ENCODE data around the gene MTCL1.

MTCL1 gene

DNA sequence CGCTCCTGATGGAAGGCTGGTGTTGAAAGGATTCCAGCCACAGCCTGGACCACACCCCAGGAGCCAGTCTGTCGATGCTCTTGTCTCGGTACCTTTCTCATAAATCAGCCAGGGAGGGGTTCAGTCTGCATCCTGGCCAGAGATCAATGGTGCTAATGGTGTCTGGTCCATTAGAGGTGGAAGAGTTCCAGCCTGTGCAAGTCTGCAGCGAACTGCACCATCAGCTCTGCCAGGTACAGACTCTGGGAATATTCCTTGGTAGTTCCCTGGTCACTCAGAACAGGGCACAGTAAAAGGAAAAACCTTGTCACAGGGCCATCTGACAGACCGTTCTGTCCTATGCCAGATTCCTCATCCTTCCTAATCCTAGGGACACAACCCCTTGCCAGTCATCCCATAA is 164.3 kb downstream of the MTCL1 start:
- CTCF ChIA-PET: no interaction called here
- no peak for DNase-seq (ENCODE audit: extremely low spot score)
- no peak for TF ChIP-seq FOXM1 (IDR thresholded peaks at IDR 0.05; ENCODE audit: borderline replicate concordance)
- no peak for TF ChIP-seq FOXA1 (IDR thresholded peaks at IDR 0.05)
- no peak for TF ChIP-seq CTBP1 (IDR thresholded peaks at IDR 0.05; ENCODE audit: borderline replicate concordance)
- no peak for TF ChIP-seq ELF4 (IDR thresholded peaks at IDR 0.05)
- TF ChIP-seq NFRKB (IDR thresholded peaks at IDR 0.05): no peak
- no peak for TF ChIP-seq TARDBP (IDR thresholded peaks at IDR 0.05)
- no peak for TF ChIP-seq FOXK2 (IDR thresholded peaks at IDR 0.05)
- no peak for TF ChIP-seq SP1 (IDR thresholded peaks at IDR 0.05)
- POLR2A ChIA-PET: no interaction called here

DNA sequence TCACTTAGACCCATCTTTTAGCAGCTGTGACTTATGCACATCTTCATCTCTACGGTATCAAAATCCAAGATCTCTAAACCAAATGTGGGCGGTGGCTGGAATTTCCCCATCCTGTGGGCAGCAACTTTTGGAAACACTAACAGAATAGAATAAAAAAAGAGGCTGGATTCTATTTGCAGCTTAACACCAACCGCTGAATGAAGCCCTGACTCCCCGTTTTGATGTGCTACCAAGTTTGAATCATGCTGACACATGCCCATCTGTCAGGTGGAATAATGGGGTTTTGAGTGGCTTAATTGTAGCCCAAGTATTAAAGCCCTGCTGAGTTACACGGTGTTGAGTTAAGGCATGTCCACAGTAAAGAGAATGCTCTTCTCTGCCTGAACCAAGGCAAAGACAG is 165.2 kb downstream of the MTCL1 start:
- no peak for TF ChIP-seq HDGF (IDR thresholded peaks at IDR 0.05; ENCODE audit: borderline replicate concordance)
- ChIA-PET CTCF (no interaction called here), POLR2A (no interaction called here)
- no peak for DNase-seq (ENCODE audit: extremely low spot score)

DNA sequence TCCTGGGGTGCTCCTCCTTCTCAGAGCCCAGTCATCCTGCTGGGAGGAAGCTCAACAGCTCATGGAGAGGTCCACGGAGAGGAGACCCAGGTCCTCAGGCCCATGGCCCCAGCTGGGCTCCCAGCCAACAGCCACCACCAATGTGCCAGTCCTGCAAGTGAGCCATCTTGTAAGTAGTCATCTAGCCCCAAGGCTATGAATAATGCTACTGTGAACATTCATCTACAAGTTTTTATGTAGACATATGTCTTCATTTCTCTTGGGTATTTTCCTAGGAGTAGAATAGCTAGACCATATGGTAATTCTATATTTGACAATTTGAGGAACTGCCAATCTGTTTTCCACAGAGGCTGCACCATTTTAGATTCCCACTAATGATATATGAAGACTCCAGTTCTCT is 166.1 kb downstream of the MTCL1 start:
- DNase-seq (ENCODE audit: extremely low spot score): no peak
- POLR2A ChIA-PET: no interaction called here
- CTCF ChIA-PET: no interaction called here
- TF ChIP-seq LEF1 (IDR thresholded peaks at IDR 0.05; ENCODE audit: borderline replicate concordance) (no peak), ELF4 (IDR thresholded peaks at IDR 0.05) (no peak), FOXK2 (IDR thresholded peaks at IDR 0.05) (no peak), TARDBP (IDR thresholded peaks at IDR 0.05) (no peak), SP1 (IDR thresholded peaks at IDR 0.05) (no peak), BHLHE40 (IDR thresholded peaks at IDR 0.05; ENCODE audit: borderline replicate concordance) (no peak), CTBP1 (IDR thresholded peaks at IDR 0.05; ENCODE audit: borderline replicate concordance) (no peak), L3MBTL2 (conservative IDR thresholded peaks at IDR 0.05) (no peak), NFRKB (IDR thresholded peaks at IDR 0.05) (no peak), ZNF384 (IDR thresholded peaks at IDR 0.05) (no peak), FOXM1 (IDR thresholded peaks at IDR 0.05; ENCODE audit: borderline replicate concordance) (no peak), SUZ12 (IDR thresholded peaks at IDR 0.05) (no peak), HDGF (IDR thresholded peaks at IDR 0.05; ENCODE audit: borderline replicate concordance) (no peak), FOXA1 (IDR thresholded peaks at IDR 0.05) (no peak), ARNT (IDR thresholded peaks at IDR 0.05) (no peak)
- TF ChIP-seq, protein P1, sequence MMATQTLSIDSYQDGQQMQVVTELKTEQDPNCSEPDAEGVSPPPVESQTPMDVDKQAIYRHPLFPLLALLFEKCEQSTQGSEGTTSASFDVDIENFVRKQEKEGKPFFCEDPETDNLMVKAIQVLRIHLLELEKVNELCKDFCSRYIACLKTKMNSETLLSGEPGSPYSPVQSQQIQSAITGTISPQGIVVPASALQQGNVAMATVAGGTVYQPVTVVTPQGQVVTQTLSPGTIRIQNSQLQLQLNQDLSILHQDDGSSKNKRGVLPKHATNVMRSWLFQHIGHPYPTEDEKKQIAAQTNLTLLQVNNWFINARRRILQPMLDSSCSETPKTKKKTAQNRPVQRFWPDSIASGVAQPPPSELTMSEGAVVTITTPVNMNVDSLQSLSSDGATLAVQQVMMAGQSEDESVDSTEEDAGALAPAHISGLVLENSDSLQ (IDR thresholded peaks at IDR 0.05): no peak

DNA sequence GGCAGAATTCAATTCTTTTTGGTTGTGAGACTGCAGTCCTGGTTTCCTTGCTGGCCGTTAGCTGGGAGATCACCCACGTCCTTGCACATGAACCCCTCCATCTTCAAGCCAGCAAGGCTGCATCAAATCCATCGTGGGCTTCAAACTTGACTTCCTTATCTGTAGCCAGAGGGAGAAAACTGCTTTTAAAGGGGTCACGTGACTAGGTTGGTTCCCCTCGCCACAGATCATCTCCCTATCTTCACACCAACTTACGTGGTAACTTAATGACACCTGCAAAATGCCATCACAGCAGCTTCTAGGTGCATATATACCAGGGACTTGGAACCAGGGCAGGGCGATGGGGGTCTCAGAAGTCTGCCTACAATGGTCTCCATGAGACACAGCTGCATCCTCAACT is 169.5 kb downstream of the MTCL1 start:
- DNase-seq (ENCODE audit: extremely low spot score): no peak
- POLR2A ChIA-PET: no interaction called here
- CTCF ChIA-PET: interaction anchor here (0.7 kb wide), 1 partner anchor 9 kb away, joined by 3 read pairs; no protein-coding TSS in a partner anchor
- TF ChIP-seq FOXM1 (IDR thresholded peaks at IDR 0.05; ENCODE audit: borderline replicate concordance) (no peak), FOXK2 (IDR thresholded peaks at IDR 0.05) (no peak), LEF1 (IDR thresholded peaks at IDR 0.05; ENCODE audit: borderline replicate concordance) (no peak), HDGF (IDR thresholded peaks at IDR 0.05; ENCODE audit: borderline replicate concordance) (no peak), SUZ12 (IDR thresholded peaks at IDR 0.05) (no peak), CTBP1 (IDR thresholded peaks at IDR 0.05; ENCODE audit: borderline replicate concordance) (no peak), FOXA1 (IDR thresholded peaks at IDR 0.05) (no peak), BHLHE40 (IDR thresholded peaks at IDR 0.05; ENCODE audit: borderline replicate concordance) (no peak), L3MBTL2 (conservative IDR thresholded peaks at IDR 0.05) (no peak)

DNA sequence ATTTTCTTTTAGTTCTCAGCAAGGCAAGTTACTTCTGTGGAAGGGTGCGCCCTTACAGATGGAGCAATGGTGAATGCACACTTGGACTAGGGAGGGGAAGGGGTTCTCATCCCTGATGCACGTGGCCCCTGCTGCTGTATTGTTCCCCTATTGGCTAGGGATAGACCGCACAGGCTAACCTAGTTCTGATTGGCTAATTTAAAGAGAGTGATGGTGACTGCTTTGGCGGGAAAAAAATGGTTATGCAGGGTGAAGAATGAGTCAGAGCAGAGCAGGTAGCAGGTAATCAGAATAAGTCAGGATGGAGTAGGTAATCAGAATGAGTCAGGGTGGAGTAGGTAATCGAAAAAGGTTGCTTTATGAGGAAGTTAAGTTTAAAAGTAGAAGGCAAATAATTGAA is 171.5 kb downstream of the MTCL1 start:
- ChIA-PET CTCF (no interaction called here), POLR2A (no interaction called here)
- no peak for DNase-seq (ENCODE audit: extremely low spot score)
- no peak for TF ChIP-seq TARDBP (IDR thresholded peaks at IDR 0.05)
- no peak for TF ChIP-seq FOXA1 (IDR thresholded peaks at IDR 0.05)
- TF ChIP-seq L3MBTL2 (conservative IDR thresholded peaks at IDR 0.05): no peak
- TF ChIP-seq, protein P1 (IDR thresholded peaks at IDR 0.05): no peak
- no peak for TF ChIP-seq ELF4 (IDR thresholded peaks at IDR 0.05)
- TF ChIP-seq FOXM1 (IDR thresholded peaks at IDR 0.05; ENCODE audit: borderline replicate concordance): no peak
- TF ChIP-seq HDGF (IDR thresholded peaks at IDR 0.05; ENCODE audit: borderline replicate concordance): no peak
- TF ChIP-seq ARNT (IDR thresholded peaks at IDR 0.05): no peak

DNA sequence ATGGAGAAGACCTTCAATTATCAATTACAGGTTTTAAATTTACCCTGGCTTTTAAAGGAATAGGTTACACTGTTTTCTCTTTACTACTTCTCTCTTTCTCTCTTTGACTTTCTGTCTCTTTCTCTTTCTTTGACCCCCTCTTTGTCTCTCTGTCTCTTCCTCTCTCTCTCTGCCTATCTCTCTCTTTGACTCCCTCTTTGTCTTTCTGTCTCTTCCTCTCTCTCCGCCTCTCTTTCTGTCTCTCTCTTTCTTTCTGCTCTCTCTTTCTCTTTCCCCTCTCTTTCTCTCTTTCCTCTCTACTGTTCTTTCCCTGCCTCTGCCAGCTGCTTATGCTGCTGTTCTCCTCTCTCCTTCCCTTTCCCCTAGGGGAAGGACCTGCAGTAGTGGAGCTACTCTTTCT is 175.7 kb downstream of the MTCL1 start:
- ChIA-PET CTCF (interaction anchor here (0.7 kb wide), 1 partner anchor 116 kb away, joined by 4 read pairs; no protein-coding TSS in a partner anchor), POLR2A (no interaction called here)
- no peak for DNase-seq (ENCODE audit: extremely low spot score)
- TF ChIP-seq SUZ12 (IDR thresholded peaks at IDR 0.05) (no peak), SP1 (IDR thresholded peaks at IDR 0.05) (no peak), L3MBTL2 (conservative IDR thresholded peaks at IDR 0.05) (no peak), HDGF (IDR thresholded peaks at IDR 0.05; ENCODE audit: borderline replicate concordance) (no peak), ZNF384 (IDR thresholded peaks at IDR 0.05) (no peak), FOXK2 (IDR thresholded peaks at IDR 0.05) (no peak), TARDBP (IDR thresholded peaks at IDR 0.05) (no peak), FOXA1 (IDR thresholded peaks at IDR 0.05) (no peak), NFRKB (IDR thresholded peaks at IDR 0.05) (no peak), BHLHE40 (IDR thresholded peaks at IDR 0.05; ENCODE audit: borderline replicate concordance) (no peak), FOXM1 (IDR thresholded peaks at IDR 0.05; ENCODE audit: borderline replicate concordance) (no peak), LEF1 (IDR thresholded peaks at IDR 0.05; ENCODE audit: borderline replicate concordance) (no peak), ARNT (IDR thresholded peaks at IDR 0.05) (no peak), ELF4 (IDR thresholded peaks at IDR 0.05) (no peak), CTBP1 (IDR thresholded peaks at IDR 0.05; ENCODE audit: borderline replicate concordance) (no peak)
- TF ChIP-seq, protein P1 (IDR thresholded peaks at IDR 0.05): no peak
